ENCODE data around the gene TRIM24. TPM values are rescaled to one million over a fixed set of nuclear protein-coding genes. Genes with fewer than 3 reads are reported as not detected.
"Not testable (repeated sequence)": the region's sequence is repeated elsewhere in the genome, so short reads cannot be mapped to it uniquely, and the experiment has no call there.

TRIM24 gene
- 10 to 100 TPM; 13.9 to 16.2 (median 14.1) TPM for total RNA-seq

- TF ChIP-seq CTCF (IDR thresholded peaks at IDR 0.05), result no peak
- peak; percentile 91 for TF ChIP-seq POLR2AphosphoS5 (IDR thresholded peaks at IDR 0.05)
- peak; percentile 91 to 95 for TF ChIP-seq POLR2A (IDR thresholded peaks at IDR 0.05)
- no peak for TF ChIP-seq EP300 (IDR thresholded peaks at IDR 0.05)
- Histone ChIP-seq H3K4me3 (peak within 1 kb of the TSS; percentile 65 to 92), H3K27me3 (no peaks in the 10 kb centered on the region), H3K9me3 (no peaks in the 10 kb centered on the region), H3K4me1 (peaks cover 0 to 9% (median 5%) of the 10 kb centered on the region in 3 donors), H3K27ac (peak within 1 kb of the TSS; percentile 77 to 99 (median 96)), H3K36me3 (no peaks in the 10 kb centered on the region)
- 0% methylated on average over 11 of the region's 59 CpGs; no CpG with 5 or more reads in 1 of the 2 donors for WGBS, 2 donors (ENCODE audit: low coverage in 1 of 2)
- ATAC-seq, result peak; percentile 96
These were observed at the start of gene TRIM24 for GRCh38 chr7:138460176-138460648. TRIM24 (plus strand) TSS chr7:138460259; CDS start chr7:138460549, 290 bp downstream.

- not testable (repeated sequence) for H3K27me3 ChIP-seq, H3K9me3 ChIP-seq, H3K36me3 ChIP-seq, H3K4me3 ChIP-seq, H3K4me1 ChIP-seq, H3K27ac ChIP-seq, ATAC-seq
- WGBS, 2 donors (ENCODE audit: low coverage in 1 of 2), result 94 to 100% methylated on average over 1 to 3 of the region's 3 CpGs
These were observed 48.0 kb upstream of the TRIM24 start for GRCh38 chr7:138412077-138412476.

GRCh38 chr7:138412921-138413320, 47.1 kb upstream of the TRIM24 start:
- not testable (repeated sequence) for H3K4me3 ChIP-seq, H3K27me3 ChIP-seq, H3K4me1 ChIP-seq, H3K27ac ChIP-seq, H3K9me3 ChIP-seq, ATAC-seq, H3K36me3 ChIP-seq
- 90 to 93% methylated on average over 5 to 6 of the region's 6 CpGs for WGBS, 2 donors (ENCODE audit: low coverage in 1 of 2)

GRCh38 chr7:138417078-138417700, 42.9 kb upstream of the TRIM24 start:
- 28 to 54% methylated on average over 3 of the region's 3 CpGs for WGBS, 2 donors (ENCODE audit: low coverage in 1 of 2)
- H3K36me3 ChIP-seq, result no peaks in the 10 kb centered on the region
- no peak overlapping the region for H3K4me3 ChIP-seq
- no peak overlapping the region for H3K27ac ChIP-seq
- H3K9me3 ChIP-seq, result no peaks in the 10 kb centered on the region
- TF ChIP-seq CTCF (IDR thresholded peaks at IDR 0.05) (no peak), EP300 (IDR thresholded peaks at IDR 0.05) (no peak), POLR2A (IDR thresholded peaks at IDR 0.05) (no peak), POLR2AphosphoS5 (IDR thresholded peaks at IDR 0.05) (no peak)
- ATAC-seq, result no peak
- H3K27me3 ChIP-seq, result no peaks in the 10 kb centered on the region
- no peaks in the 10 kb centered on the region for H3K4me1 ChIP-seq

- WGBS, 2 donors (ENCODE audit: low coverage in 1 of 2), result 19 to 80% methylated on average over 1 of the region's 1 CpG
- Histone ChIP-seq H3K36me3 (no peaks in the 10 kb centered on the region), H3K9me3 (no peaks in the 10 kb centered on the region), H3K4me3 (no peak overlapping the region), H3K27me3 (no peaks in the 10 kb centered on the region), H3K4me1 (no peaks in the 10 kb centered on the region), H3K27ac (no peak overlapping the region)
- no peak for ATAC-seq
- TF ChIP-seq EP300 (IDR thresholded peaks at IDR 0.05), result no peak
- no peak for TF ChIP-seq POLR2AphosphoS5 (IDR thresholded peaks at IDR 0.05)
- TF ChIP-seq CTCF (IDR thresholded peaks at IDR 0.05), result no peak
- no peak for TF ChIP-seq POLR2A (IDR thresholded peaks at IDR 0.05)
These were observed 42.3 kb upstream of the TRIM24 start for GRCh38 chr7:138417764-138418163.

- H3K36me3 ChIP-seq, H3K27ac ChIP-seq, H3K4me1 ChIP-seq, H3K9me3 ChIP-seq, H3K27me3 ChIP-seq, ATAC-seq, H3K4me3 ChIP-seq: not testable (repeated sequence)
- 75% methylated on average over 1 of the region's 1 CpG; no CpG with 5 or more reads in 1 of the 2 donors for WGBS, 2 donors (ENCODE audit: low coverage in 1 of 2)
These were observed 41.7 kb upstream of the TRIM24 start for GRCh38 chr7:138418403-138418802.

Data from gastroesophageal sphincter (tissue), 4 donors.